NCI-H460 (cell line): ENCODE measurements around the gene TAF1B. TPM values are rescaled to one million over a fixed set of nuclear protein-coding genes. Genes with fewer than 3 reads are reported as not detected.
"Not testable (repeated sequence)": the region's sequence is repeated elsewhere in the genome, so short reads cannot be mapped to it uniquely, and the experiment has no call there.

Experiments
- DNase-seq: peaks from one replicate; pipeline ENCODE4 v3.0.0-alpha.2; 2016; ENCODE audit warnings: low read depth; ENCODE audit errors: extremely low read depth
- total RNA-seq: library from RNA; depleted of rRNA; stranded (reverse); fragments of >200 nt; shearing (Covaris generic); gene quantifications from 2 replicates; pipeline ENCODE4 v1.2.3, GENCODE V29; 2014

TAF1B gene
- total RNA-seq, 1 experiment from 2014 or later, result 16.1 TPM

- DNase-seq, result no peak
Observed at GRCh38 chr2:9877726-9878125, 34.5 kb downstream of the TAF1B start.

DNA sequence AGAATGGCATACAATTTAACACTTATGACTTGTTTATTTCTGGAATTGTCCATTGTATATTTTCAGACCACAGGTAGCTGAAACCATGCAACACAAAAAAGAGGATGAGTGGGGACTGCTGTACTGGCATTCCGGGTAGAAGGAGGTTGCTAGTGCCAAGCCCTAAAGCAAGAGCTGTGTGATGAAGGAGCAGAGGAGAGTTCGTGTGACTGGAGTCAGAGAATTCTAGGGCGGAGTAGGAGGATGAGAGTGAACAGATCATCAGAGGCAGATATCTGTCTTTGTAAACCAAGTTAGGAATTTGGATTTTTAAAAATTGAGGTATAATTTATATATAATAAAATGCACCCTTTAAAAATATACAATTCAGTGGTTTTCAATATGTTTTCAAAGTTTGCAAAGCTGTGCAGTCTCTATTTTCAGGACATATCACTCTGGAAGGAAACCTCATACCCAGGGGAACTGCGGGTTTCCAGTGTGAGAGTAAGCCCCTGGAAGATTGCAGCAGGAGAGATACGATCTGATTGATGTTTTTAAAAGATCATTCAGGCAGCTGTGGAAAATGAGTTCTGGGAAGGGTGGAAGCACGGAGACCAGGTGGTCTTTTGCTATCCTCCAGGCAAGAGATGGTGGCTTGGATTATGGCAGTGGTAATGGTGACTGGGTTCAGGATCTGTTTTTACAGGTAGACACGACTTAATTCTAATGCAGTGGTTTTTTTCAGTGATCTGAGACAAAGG is 36.4 kb downstream of the TAF1B start:
- DNase-seq, result no peak

- no peak for DNase-seq
Observed at GRCh38 chr2:9883897-9884296, 40.6 kb downstream of the TAF1B start.

- no peak for DNase-seq
Observed at GRCh38 chr2:9884436-9884835, 41.2 kb downstream of the TAF1B start.

GRCh38 chr2:9885036-9885684 is 41.9 kb downstream of the TAF1B start:
- no peak for DNase-seq

GRCh38 chr2:9887513-9887912 is 44.2 kb downstream of the TAF1B start:
- DNase-seq, result no peak

GRCh38 chr2:9889812-9890261 is 46.6 kb downstream of the TAF1B start:
- no peak for DNase-seq

- DNase-seq, result no peak
Observed at GRCh38 chr2:9892236-9892635, 49.0 kb downstream of the TAF1B start.

GRCh38 chr2:9895669-9896590 is 52.7 kb downstream of the TAF1B start:
- no peak for DNase-seq

DNA sequence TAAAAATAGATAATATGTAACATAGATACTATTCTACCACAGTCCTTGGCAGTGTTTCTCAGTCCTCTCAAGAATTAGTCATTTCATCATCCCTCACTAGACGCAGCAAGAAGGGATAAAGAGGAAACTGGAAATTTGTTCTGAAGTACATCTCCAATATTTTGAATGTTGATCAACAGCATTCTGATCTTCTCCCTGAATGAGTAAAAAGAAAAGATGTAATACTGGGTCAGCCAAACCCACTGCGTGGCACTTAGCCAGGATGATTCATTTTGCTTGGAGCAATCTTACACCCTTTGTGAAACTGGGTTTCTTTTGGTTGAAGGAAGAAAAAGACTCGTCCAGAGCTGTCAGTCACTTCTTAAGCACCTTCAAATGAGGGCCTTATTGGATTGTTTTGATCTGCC is 54.1 kb downstream of the TAF1B start:
- DNase-seq, result peak; percentile 80

- no peak for DNase-seq
Observed at GRCh38 chr2:9897846-9898245, 54.6 kb downstream of the TAF1B start.

DNA sequence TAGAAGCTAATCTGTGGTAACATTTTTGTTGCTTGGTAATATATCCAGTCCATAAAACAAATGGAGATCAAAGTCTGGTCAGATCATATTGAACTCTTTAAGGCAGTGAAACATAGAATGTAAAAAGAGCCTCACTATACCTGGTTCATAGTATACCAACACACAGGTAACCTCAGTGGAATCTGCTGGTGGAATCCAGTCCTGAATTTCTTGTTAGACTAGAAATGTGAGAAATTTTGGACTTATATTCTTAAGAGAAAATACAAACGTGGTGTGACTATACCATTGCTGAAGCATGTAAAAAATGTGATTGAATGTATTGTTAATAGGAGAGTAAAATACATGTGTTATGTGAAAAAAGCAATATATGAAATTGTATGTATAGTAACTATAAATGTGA is 62.1 kb downstream of the TAF1B start:
- no peak for DNase-seq

GRCh38 chr2:9907402-9907801 is 64.1 kb downstream of the TAF1B start:
- no peak for DNase-seq

- no peak for DNase-seq
Observed at GRCh38 chr2:9908639-9909038, 65.4 kb downstream of the TAF1B start.

DNA sequence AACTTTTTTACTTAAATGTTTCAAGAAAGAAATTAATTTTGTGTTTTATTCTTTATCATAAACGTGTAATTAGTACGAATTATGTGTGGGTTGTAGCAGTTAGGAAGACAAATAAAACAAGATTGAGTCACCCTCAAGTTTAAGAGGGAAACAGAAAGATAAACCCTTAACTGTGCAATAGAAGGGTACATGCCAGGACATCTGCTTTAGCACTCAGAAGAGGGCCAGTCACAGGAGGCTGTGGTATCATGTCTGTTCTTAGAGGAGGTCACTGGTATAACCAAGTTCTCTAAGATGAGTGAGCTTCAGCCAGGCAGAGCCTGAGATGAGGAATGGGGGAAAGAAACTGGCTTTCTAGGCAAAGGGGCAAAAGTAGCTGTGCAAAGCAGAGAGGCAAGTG is 65.8 kb downstream of the TAF1B start:
- no peak for DNase-seq

- DNase-seq, result no peak
Observed at GRCh38 chr2:9910699-9911098, 67.4 kb downstream of the TAF1B start.

DNA sequence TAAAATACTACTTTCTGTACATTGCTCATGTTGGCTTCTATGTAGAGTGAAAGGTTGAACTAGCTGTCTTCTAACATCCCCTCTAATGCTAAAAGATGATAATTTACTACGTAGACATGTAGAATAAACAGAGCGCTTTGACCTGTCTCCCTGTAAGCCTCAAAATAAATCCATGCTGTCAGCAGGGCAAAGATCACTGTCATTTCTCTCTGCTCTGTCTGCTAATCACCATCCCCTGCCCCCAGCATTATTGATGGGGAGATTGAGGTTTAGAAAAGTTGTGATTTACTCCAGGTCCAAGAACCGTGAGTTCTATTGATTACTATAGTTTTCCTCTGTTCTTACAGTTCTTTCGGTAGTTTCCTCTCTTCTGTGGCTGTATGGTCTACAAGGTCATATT is 69.2 kb downstream of the TAF1B start:
- no peak for DNase-seq

DNA sequence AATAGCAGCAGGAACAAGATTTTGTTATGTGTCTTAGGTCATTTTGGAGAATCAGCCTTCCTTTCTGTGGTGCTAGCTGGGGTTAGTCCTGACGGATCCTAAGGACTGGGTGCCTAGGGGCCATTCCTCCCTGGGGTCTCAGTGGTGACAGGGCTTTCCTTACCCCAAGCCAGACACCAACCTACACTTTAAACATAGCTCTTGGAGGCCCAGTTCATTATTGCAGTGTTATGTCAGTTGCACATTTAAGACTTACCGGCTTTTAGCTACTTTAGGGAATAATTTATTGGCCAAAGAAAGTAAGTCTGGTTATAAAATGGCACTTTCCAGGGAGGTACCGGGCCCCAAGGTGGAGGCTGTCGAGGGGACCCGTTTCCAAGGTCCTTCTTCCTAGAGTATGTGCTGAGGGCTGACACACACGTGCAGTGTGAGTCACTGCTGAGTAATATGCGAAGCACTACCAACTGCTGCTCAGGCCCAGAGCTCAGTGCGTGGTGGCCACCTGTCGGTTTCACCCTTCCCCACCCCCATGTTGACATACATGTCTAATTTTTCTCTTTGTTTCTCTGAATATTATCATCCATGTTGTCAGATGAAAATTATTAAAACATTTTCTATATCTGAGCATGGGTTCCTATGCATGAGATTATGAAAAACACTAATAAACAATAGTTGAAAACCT is 71.3 kb downstream of the TAF1B start:
- peak; percentile 64 for DNase-seq

- DNase-seq, result no peak
Observed at GRCh38 chr2:9918275-9918674, 75.0 kb downstream of the TAF1B start.

DNA sequence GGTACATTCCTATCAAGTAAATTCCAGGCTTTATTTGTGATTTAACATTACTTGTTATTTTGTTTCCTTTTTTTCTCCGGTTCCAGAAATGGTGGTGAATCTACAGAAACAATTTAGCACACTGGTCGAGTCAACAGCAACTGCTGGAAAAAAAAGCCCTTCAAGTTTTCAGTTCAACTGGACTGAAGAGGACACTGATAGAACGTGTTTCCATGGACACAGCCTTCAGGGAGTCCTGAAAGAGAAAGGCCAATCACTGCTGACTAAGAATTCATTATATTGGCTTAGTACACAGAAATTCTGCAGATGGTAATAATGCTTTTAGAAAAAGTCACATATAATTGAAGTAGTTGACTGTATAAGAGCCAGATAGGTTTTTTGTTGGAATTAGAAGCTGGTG is 76.2 kb downstream of the TAF1B start:
- no peak for DNase-seq

- DNase-seq, result not testable (repeated sequence)
Observed at GRCh38 chr2:9927020-9927419, 83.7 kb downstream of the TAF1B start.
